ENCODE results near the gene STXBP5L.
"Not testable (repeated sequence)": the region's sequence is repeated elsewhere in the genome, so short reads cannot be mapped to it uniquely, and the experiment has no call there.

STXBP5L gene
- 0 to 0.20 (median 0.05) reads per million in 18 experiments for total RNA-seq

DNA sequence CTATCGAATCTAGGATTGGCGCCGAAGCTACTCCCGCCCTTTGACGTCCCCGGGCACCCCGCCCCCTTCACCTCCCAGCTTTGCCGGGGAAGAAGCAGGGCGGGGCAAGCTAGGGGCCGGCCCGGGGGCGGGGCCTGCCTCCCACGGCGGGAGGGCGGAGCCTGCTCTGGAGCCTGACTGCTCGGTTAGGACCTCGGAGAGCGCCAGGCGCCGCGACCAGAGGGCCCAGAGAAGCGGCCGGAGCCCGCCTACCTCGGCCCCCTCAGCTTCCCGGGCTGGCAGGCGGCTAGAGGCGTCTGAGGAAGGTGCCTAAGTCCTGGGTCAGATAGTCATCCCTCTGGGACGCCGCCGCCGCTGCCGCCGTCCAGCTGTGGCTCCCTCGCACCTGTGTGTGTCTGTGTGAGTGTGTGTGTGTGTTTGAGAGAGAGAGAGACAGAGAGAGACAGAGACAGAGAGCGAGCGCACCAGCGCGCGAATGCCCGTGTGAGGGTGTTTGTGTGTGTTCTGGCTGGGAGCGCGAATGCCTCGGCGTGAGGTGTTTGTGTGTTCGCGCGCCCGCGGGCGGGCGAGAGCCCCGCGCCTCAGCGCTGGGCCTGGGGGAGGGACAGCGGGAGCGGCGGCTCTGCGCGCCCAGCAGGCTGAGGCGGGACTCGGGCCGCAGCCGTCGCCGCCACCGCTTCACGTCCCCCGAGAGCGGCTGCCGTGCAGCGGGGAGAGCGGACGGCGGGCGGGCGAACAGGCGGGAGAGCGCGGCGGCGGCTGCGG, at the start of gene STXBP5L:
Gene STXBP5L, plus strand, starts transcription at position 176 of the 765 bp plus-strand sequence. CDS start 1,374 bp downstream, outside the sequence.
- DNase-seq = peak; percentile 22 to 38

DNA sequence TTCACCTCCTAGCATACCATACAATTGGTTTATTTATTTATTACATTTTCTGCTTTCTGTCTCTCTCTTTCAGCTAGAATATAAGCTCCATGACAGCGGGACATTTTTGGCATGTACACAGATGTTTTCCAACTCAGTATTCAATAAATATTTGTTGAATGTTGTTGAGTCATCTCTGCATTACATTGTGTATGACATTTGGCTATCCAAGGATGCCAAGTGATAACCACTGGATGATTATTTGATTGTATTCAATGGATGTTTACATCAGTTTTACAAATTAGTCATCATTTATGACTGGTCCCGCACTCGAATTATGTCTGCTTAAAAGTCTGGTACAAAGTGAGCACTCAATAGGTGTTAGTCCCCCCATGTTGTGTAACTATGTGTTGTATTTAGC, 49.5 kb upstream of the STXBP5L start:
- no peak for DNase-seq

DNA sequence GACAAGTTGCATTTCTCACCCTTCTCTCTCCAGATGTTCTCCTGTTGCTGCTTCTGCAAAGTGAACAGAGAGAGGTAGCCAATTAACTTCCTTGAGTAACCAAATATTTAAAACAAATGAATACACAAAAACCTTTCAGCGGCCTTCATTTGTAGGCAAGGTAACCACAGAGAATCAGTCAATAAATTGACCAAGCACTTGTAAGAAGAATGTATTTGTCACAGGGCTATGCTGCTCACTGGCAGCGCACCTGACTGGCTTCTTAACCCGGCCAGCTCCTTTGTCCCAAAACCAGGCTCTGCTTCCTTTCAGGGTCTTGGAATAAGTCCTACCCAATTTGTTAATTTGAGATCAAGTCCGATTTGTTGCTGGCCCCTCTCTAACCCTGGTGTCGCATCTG, 43.5 kb upstream of the STXBP5L start:
- no peak for DNase-seq

DNA sequence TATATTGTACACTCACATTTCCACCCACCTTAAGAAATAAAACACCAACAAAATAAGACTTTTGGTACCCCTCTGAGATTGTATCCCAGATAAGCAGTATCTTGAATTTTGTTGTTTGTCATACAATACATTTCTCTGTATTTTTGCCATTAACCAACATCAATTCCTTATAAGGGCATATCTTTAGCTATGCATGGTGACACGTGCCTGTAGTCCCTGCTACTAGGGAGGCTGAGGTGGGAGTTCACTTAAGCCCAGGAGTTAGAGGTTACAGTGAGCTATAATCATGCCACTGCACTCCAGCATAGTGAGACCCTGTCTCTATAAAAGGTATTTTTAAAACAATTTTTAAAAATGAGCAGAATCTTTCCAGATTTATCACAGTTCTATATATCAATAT, 32.5 kb upstream of the STXBP5L start:
- DNase-seq = no peak

DNA sequence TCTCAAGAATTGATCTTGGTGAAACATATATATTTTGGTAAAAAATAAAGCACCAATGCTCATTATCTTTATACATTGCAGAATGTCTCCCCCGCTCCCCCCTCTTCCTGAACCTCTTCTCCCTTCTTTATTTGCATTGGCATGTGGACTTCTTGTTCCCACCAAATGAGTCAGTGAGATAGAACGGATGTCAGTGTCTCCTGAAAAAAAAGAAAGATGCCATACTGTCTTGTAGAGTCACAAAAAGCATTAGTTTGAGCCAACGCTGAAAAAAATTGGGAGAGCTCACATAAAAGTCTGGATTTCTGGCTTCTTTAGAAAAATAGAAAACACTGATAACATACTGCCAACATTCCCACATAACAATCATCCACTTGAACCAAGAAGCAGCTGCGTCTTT, 32.0 kb upstream of the STXBP5L start:
- no peak for DNase-seq

DNA sequence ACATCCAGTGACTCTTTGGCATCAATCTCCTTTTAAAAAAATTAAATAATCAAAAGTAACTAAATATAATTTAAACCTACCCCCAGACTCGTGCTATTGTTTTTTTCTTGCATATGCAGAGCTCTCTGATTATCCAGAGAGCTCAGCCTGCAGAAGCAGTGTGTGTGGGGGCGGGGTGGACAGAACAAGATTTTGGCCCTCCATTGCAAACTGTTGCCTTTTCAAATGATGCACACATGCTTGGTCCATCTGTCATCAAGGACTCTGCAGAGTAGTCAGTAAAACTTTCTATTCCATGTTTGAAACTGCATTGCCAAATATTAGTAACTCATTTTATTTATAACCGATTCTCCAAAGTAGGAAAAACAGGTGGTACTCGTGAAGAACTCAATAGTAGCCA, 28.6 kb upstream of the STXBP5L start:
- DNase-seq = no peak

DNA sequence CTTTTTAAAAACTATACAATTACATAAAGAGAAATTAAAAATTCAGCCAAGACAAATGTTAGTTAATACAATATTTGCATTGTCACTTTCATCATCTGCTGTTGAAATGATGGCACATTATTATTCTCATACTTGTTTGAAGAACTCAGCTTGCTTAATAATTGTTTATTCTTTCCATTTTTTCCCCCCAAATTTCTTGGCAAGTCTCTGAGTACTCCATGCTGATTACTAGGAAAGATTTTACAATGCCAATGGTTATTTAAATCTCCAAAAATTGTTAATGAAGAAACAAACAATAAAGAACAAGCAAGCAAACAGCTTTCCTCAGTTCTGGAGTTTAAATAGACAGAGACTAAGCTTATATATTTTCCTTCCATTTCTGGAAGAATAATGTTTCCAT, 15.1 kb upstream of the STXBP5L start:
- no peak for DNase-seq

DNA sequence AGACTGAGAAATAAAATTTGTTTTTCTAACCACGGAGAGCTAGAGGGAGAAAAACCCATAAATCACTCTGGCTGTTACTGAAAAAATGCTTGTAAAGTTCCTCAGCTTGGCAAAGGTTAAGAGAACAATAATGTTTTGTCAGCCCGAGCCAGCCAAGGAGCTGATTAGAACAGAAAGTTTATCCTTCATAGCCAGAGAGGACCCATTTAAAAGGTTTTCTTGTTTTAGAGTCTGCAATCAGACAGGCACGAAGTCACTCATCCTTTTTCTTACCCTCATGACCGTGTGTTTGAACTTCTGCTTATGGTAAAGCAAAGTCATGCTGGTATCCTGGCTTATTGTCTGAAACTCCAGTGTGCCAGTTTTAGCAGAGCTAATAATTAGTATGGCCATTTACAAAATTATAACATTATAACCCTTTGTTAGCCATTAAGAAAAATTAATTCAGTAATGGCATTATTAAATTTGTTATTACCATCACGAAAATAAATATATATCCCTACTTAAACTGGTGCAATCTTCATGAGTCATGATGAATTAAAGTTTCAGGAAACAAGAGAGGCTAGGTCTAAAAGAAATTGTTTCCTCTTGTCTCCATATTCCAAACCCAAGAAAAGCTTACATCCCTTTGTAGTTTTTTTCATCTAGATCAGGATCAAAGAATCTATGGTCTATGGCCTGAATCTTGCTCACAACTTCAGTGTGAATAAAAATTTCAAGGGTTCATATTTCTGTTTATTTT, 13.5 kb upstream of the STXBP5L start:
- peak in 1 of 2 donors; percentile 1 for DNase-seq

DNA sequence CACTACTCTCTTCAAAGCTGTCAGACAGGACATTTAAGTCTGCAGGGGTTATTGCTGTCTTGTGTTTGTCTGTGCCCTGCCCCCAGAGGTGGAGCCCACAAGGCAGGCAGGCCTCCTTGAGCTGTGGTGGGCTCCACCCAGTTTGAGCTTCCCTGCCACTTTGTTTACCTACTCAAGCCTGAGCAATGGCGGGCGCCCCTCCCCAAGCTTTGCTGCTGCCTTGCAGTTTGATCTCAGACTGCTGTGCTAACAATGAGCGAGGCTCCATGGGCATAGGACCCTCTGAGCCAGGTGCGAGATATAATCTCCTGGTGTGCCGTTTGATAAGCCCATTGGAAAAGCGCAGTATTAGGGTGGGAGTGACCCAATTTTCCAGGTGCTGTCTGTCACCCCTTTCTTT, 6.3 kb upstream of the STXBP5L start:
- not testable (repeated sequence) for DNase-seq

DNA sequence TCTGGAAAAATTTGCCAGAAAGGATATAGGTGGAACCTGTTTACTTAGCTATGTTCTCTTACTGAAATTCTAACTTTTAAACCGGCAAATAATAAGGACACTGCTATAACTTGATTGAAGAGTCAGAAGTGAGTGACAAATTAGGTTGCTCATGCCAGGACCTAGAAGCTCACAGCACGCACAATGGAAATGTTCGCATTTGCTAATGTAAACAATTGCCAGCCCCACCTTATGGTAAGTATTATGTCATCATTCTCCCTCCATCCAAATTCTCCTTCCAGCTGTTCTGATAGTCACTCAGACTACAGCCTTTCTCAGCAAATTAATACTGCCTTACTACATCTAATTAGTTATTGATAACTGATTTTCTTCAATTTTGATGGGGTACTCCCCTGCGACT, 4.8 kb upstream of the STXBP5L start:
- no peak for DNase-seq

DNA sequence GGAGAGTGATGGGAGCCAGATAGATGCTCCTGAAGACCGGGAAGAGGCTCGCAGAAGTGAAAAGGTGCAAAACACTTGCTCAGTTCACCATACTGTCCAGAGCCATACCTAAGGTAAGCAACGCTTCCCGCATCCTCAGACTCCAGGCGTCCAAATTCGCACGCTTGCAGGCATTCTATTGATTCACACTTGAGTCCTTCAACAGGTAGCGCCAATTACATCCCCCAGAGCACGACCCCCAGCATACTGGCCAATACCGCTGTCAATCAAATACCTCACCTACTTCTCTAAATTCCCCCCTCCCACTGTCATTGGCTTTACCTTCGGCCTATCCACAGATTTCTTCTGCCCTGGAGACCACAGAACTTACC, 361 bp upstream of the STXBP5L start:
- DNase-seq = no peak

DNA sequence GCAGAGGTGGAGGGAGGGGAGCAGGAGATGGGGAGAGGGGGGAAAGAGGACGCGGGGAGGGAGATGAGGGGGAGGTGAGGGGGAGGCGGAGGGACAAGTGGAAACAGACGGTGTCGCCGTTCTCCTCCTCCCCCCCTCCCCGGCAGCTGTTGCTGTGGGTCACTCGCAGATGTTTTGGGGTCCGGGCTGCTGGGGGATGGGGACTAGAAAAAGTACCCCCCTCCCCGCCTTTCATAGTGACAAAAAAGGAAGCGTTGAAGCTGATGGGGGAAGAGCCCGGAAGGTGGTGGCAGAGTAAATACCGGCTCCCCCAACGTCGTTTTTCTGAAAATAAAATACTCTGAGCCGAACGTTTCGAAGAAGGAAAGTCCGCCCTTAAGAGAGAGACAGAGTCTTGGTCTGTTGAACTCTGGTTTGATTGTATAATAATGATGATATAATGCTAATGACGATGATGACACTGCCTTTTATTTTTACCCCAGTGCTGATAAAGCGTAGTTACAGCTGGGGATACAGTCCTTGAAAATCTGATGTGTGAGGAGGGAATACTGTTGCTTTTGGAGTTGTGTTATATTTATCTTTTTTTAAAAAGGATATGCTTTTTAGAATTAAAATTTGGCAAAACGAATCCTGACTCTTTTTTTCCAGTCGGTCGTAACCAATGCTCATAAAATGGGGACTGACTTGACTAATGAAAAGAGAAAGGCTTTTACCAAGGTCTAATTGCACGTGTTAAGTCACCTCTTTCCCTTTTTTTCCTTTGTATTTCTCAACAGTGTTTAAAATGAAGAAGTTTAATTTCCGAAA, 993 bp downstream of the STXBP5L start:
- DNase-seq = no peak

DNA sequence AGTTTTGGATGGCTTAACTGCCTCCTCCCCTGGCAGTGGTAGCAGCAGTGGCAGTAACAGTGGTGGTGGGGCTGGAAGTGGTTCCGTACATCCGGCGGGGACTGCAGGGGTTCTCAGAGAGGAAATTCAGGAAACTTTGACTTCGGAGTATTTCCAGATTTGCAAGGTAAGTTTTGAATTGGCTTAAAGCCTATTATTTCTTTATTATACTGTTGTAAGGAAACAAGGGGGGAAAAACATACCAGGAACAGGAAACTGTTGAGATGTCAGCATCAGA, 1.5 kb downstream of the STXBP5L start:
- DNase-seq = no peak

DNA sequence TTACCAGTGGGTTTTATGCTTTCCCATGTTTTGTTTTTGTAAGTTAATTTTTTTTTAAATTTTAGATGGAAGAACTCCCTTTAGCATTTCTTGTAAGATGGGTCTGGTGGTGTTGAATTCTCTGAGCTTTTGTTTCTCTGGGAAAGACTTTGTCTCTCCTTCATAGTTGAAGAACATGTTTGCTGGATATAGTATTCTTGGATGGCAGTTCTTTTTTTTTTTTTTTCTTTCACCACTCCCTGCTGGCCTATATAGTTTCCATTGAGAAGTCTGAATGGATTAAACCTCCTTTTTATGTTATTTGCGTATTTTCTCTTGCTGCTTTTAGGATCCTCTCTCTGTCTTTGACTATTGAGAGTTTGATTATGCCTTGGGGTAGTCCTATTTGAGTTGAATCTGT, 18.1 kb downstream of the STXBP5L start:
- no peak for DNase-seq

DNA sequence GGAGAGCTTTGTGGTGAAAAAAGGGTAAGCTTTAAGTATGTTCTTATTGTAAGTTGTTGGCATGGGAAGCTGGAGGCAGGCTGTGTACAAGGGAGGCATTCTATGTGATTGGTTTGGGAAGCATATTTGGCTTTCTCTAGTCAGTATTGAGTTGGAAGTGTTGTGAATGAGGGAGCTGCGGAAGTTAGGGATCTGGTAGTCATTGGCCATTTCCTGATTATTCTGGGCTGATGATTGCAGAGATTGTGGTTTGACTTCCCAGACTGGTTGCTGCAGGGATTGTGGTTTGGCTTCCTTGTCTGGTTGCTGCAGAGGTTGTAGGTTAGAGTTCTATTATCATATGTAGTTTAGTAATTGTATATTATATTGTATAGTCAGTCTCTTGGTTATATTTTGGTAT, 21.0 kb downstream of the STXBP5L start:
- DNase-seq = no peak

DNA sequence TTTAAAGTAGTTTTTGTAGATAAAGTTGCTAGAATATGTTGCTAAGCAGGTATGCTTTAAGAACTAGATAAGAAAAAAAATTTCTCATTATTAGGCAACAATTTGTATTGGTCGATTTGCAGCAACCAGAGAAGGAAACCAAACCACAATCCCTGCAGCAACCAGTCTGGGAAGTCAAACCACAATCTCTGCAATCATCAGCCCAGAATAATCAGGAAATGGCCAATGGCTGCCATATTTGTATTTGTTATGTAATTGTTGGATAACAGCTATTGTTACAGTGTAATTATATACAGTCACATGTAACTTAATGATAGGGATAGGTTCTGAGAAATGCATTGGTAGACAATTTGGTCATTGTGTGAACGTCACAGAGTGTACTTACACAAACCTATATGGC, 23.6 kb downstream of the STXBP5L start:
- no peak for DNase-seq

DNA sequence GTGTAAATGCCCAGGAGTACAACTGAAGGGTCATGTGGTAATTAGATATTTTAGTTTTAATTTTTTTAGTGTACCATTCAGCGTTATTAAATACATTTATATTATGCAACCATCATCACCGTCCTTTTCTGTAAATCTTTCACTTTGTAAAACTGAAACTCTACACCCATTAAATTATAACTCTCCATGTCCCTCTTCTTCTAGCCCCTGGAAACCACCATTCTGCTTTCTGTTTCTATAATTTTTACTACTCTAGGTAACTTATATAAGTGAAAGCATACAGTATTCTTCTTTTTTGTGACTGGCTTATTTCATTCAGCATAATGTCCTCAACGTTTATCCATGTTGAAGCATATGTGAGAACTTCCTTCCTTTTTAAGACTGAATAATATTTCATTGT, 48.1 kb downstream of the STXBP5L start:
- DNase-seq = no peak

DNA sequence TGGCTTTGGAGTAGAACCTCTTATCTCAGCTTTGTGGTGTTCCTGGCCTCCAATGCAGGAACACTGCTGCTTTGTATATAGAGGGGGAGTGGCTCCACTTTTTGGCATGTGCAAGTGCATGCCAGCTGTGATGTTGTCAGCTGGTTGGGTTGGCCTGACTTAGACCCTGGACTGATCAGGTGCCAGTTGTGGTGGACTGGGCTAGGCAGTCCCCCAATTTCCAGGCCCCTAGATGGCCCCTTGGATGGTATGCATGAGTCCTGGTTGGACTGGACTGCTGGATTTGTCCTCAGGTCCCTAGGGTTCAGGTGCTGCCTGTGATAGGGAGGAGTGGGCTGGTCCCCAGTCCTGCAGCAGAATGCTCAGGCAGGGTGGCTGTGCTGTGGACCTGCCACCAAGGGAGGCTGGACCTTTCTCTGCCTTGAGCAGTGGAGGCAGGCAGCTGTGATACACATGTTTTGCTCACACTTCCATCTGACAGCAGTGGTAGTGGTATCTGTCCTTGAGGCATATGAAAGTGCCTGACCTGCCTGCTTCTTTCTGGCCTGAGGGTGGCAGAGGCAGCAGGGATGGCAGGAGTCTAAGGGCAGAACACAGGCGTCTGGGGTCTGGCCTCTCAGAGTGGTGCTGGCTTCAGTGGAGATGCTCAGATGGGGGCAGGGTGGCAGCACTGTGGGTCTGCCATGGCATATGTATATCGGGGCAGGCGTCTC, 74.8 kb downstream of the STXBP5L start:
- no peak for DNase-seq

DNA sequence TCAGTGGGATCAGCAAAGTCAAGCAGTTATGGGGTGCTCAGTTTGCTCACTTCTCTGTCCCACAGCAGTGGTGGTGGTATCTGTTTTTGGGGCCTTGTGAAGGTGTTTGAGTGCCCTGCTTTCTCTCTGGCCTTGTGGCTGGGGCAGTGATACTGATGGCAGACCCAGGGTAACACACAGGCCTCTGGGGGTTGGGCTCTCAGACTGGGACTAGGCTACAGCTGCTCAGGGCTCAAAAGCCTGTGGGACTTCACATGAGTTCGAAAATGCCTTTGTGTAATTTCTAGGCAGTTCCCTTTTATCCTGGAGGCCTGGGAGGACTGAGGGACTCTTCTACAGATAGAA, 75.3 kb downstream of the STXBP5L start:
- DNase-seq = no peak

DNA sequence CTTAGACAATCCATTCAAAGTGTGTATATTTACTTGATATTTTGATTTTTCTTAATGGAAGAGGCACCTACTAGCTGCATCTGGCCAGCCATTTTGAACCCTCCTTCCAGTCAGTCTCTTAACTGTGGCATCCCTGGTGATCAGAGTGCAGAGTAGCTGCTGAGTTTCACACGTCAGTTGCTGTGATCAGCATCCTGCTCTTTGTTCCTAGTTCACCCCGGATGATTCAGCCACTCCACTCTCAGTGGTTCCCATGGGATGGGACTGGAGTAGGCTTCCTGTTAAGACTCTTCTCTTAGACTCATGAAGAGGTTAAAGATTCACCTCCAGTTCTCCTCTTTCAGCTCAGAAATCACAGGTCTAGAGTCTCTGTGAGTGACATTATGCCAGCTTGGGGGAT, 75.8 kb downstream of the STXBP5L start:
- no peak for DNase-seq

DNA sequence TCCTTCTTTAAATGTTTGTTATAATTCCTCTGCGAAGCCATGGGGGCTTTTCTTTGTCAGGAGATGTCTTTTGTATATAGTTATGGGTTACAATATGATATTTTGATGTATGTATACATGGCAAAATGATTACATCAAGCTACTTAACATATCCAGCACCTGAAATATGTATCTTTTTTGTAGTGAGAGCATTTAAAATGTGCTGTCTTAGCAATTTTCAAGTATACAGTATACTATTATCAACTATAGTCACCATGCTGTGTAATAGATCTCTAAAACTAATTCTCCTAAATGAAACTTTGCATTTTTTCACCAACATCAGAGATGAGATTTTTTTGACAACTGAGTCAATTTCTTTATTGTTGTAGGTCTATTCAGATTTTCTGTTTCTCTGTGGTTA, 77.2 kb downstream of the STXBP5L start:
- no peak for DNase-seq

DNA sequence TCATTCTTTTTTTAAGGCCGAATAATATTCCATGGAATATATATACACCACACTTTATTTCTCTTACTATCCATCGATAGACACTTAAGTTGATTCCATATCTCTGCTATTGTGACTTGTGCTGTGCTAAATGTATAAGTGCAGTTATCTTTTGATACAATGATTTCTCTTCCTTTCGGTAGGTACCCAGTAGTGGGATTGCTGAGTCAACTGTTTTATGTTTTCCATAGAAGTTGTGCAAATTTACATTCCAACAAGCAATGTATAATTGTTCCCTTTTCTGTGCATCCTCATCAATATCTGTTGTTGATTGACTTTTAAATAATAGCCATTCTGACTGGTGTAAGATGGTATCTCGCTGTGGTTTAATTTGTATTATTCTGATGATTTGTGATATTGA, 81.0 kb downstream of the STXBP5L start:
- DNase-seq = no peak

DNA sequence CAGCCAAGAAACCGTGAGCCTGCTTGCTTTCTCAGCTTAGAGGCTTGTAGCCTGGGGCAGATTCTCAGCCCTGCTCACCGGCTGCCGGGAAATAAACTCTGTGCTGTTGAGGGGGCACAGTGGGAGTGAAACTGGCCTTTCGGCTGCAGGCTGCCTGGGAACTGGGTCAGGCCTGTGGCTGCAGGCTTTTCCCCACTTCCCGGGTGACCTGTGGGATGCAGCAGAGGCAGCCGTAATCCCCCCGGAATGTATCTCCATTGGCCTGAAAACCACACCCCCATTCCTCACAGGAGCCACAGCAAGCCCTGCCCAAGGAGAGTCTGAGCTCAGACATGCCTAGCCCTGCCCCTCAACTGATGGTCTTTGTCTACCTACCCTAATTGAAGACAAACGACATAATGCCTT, 110.9 kb downstream of the STXBP5L start:
- DNase-seq = no peak
